Adrenal gland (tissue), 5 donors: Measurements from ENCODE around the gene SHCBP1L.

Experiments used
- CTCF ChIP-seq, 6 experiments: fragments of 450-650 bp in 4 of 6; fragments of 200-600 bp in 2 of 6; sonication (generic) in 1 of 6; IDR thresholded peaks; 1 replicate in 5 of 6; 2 replicates in 1 of 6; pipeline versions ENCODE4 v1.5.1 to v1.8.0; 2016 to 2021; ENCODE audit warnings: antibody characterized with exemption in 6 of 6, mild to moderate bottlenecking in 2 of 6, moderate library complexity in 1 of 6
- POLR2A ChIP-seq, 2 donors: fragments of 450-650 bp; IDR thresholded peaks; one replicate each; pipeline ENCODE4 v1.6.1; 2017; ENCODE audit warnings: antibody characterized with exemption in 2 of 2, mild to moderate bottlenecking in 2 of 2, moderate library complexity in 1 of 2
- donor health status: DM: no; HTN: no; CAD: no.

- TF ChIP-seq CTCF (IDR thresholded peaks at IDR 0.05) (no peak), POLR2A (IDR thresholded peaks at IDR 0.05) (no peak)
Measured at GRCh38 chr1:182857212-182857611, 95.8 kb downstream of the SHCBP1L start.
